ENCODE measurements around the gene ATXN3L.

DNA sequence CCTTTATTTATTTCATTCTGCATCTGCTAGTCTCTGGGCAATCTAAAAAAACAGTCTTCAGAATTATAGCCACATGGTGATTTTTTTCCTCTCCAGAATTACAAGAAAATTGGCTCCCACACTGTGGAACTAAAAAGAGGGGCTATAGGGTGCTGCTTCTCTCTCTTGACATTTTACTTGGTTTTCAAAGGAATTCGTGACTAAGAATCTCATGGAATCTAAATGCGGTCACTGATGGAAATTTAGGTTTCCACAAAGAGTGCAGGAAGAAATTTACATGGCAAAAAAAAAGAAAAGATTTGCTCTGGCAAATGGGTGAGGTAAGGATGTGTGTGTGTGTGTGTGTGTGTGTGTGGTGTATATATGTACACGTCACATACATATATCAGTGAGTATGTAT is 10.2 kb downstream of the ATXN3L start:
- no peak for TF ChIP-seq EZH2 (IDR thresholded peaks at IDR 0.05; ENCODE audit: borderline replicate concordance, low read depth, low read length, severe bottlenecking)
- TF ChIP-seq, protein P1, sequence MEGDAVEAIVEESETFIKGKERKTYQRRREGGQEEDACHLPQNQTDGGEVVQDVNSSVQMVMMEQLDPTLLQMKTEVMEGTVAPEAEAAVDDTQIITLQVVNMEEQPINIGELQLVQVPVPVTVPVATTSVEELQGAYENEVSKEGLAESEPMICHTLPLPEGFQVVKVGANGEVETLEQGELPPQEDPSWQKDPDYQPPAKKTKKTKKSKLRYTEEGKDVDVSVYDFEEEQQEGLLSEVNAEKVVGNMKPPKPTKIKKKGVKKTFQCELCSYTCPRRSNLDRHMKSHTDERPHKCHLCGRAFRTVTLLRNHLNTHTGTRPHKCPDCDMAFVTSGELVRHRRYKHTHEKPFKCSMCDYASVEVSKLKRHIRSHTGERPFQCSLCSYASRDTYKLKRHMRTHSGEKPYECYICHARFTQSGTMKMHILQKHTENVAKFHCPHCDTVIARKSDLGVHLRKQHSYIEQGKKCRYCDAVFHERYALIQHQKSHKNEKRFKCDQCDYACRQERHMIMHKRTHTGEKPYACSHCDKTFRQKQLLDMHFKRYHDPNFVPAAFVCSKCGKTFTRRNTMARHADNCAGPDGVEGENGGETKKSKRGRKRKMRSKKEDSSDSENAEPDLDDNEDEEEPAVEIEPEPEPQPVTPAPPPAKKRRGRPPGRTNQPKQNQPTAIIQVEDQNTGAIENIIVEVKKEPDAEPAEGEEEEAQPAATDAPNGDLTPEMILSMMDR (IDR thresholded peaks at IDR 0.05; ENCODE audit: borderline replicate concordance, extremely low read depth, low read length, poor library complexity, severe bottlenecking), result no peak

All from DND-41 (cell line).